Prostate gland (tissue), 2 donors: ENCODE data around the gene RBM19. TPM values are rescaled to one million over a fixed set of nuclear protein-coding genes. Genes with fewer than 3 reads are reported as not detected.

ENCODE experiments used
- DNase-seq: peaks from one replicate; pipeline ENCODE4 v3.0.0-alpha.2; 2019; ENCODE audit warnings: low spot score
- H3K27ac ChIP-seq, 2 donors: fragments of 200-600 bp; sonication (generic); 2 replicates each; pipeline ENCODE4 v1.5.1; 2017 to 2019
- H3K27me3 ChIP-seq: fragments of 200-600 bp; sonication (generic); replicated peaks from 2 replicates; pipeline ENCODE4 v1.5.1; 2019; ENCODE audit not compliant: insufficient read depth
- H3K36me3 ChIP-seq, 2 donors: fragments of 200-600 bp; sonication (generic); 1 replicate in 1 of 2; 2 replicates in 1 of 2; pipeline versions ENCODE4 v1.5.1 to v1.8.1; 2017 to 2019
- H3K4me1 ChIP-seq: fragments of 200-600 bp; sonication (generic); replicated peaks from 2 replicates; pipeline ENCODE4 v1.5.1; 2019
- H3K4me3 ChIP-seq, 2 donors: fragments of 200-600 bp; sonication (generic); 2 replicates each; pipeline ENCODE4 v1.5.1; 2017 to 2019
- H3K9me3 ChIP-seq: fragments of 200-600 bp; sonication (generic); 2 replicates; pipeline ENCODE4 v1.5.1; 2017
- CTCF ChIP-seq, 4 experiments: fragments of 200-600 bp in 2 of 4; fragments of 450-650 bp in 2 of 4; sonication (generic) in 2 of 4; IDR thresholded peaks; 1 replicate in 3 of 4; 2 replicates in 1 of 4; pipeline ENCODE4 v1.5.1; 2016 to 2019; ENCODE audit warnings: antibody characterized with exemption in 4 of 4, mild to moderate bottlenecking in 2 of 4, moderate library complexity in 2 of 4
- POLR2A ChIP-seq: fragments of 450-650 bp; IDR thresholded peaks from one replicate; pipeline ENCODE4 v1.6.1; 2016; ENCODE audit warnings: antibody characterized with exemption, mild to moderate bottlenecking
- POLR2AphosphoS5 ChIP-seq: sonication (generic); formaldehyde crosslinking; IDR thresholded peaks from one replicate; pipeline ENCODE4 v1.6.1; 2017; ENCODE audit warnings: antibody characterized with exemption
- WGBS: methylation state at CpG from one replicate; pipeline ENCODE4 v1.1.5; 2018; 5-methylcytosine and 5-hydroxymethylcytosine counted together
- intact Hi-C: fragments of 100-400 bp; cut with DNase I; formaldehyde crosslinking; loops from one replicate; pipeline ENCODE4 v1.14.2; 2022
- total RNA-seq, 2 donors: library from RNA; depleted of rRNA; stranded (reverse); fragments of >200 nt; gene quantifications; one replicate each; pipeline ENCODE4 v1.1.0, GENCODE V29; 2016

Gene RBM19
- total RNA-seq, 2 donors from 2014 or later = 27.2 to 49.9 TPM

- TF ChIP-seq POLR2AphosphoS5 = no peak
- TF ChIP-seq CTCF (IDR thresholded peaks at IDR 0.05) = no peak
- no peak for TF ChIP-seq POLR2A
- 97% methylated on average over 3 of the region's 3 CpGs for WGBS
- no peak for DNase-seq
- H3K36me3 ChIP-seq = no peaks in the 10 kb centered on the region
- H3K27me3 ChIP-seq = no peaks in the 10 kb centered on the region
- no peaks in the 10 kb centered on the region for H3K9me3 ChIP-seq
- no peaks in the 10 kb centered on the region for H3K4me1 ChIP-seq
- intact Hi-C loops = loop anchor here (5.0 kb wide), 1 partner anchor 525 kb away; no protein-coding TSS in a partner anchor
- no peak overlapping the region for H3K27ac ChIP-seq
- H3K4me3 ChIP-seq = no peak overlapping the region
Measured at GRCh38 chr12:113981876-113982275, 15.8 kb upstream of the RBM19 start.

GRCh38 chr12:113980537-113981337 is 14.6 kb upstream of the RBM19 start:
- intact Hi-C loops = loop anchor here (5.0 kb wide), 1 partner anchor 527 kb away; no protein-coding TSS in a partner anchor
- H3K9me3 ChIP-seq = no peaks in the 10 kb centered on the region
- no peaks in the 10 kb centered on the region for H3K36me3 ChIP-seq
- TF ChIP-seq POLR2A (no peak), CTCF (IDR thresholded peaks at IDR 0.05) (peak; percentile 84 to 95 (median 89)), POLR2AphosphoS5 (peak; percentile 10)
- peak; percentile 47 for DNase-seq
- WGBS = 19% methylated on average over 12 of the region's 12 CpGs
- H3K27me3 ChIP-seq = no peaks in the 10 kb centered on the region
- no peak overlapping the region for H3K27ac ChIP-seq
- no peak overlapping the region for H3K4me3 ChIP-seq
- H3K4me1 ChIP-seq = no peaks in the 10 kb centered on the region

- intact Hi-C loops = loop anchor here (5.0 kb wide), 1 partner anchor 527 kb away; no protein-coding TSS in a partner anchor
Measured at GRCh38 chr12:113980054-113980453, 13.9 kb upstream of the RBM19 start.

GRCh38 chr12:113978080-113978479 is 12.0 kb upstream of the RBM19 start:
- no peak for DNase-seq
- H3K9me3 ChIP-seq = no peaks in the 10 kb centered on the region
- TF ChIP-seq POLR2A = no peak
- TF ChIP-seq POLR2AphosphoS5 = no peak
- no peak for TF ChIP-seq CTCF (IDR thresholded peaks at IDR 0.05)
- H3K4me1 ChIP-seq = no peaks in the 10 kb centered on the region
- intact Hi-C loops = no loop called here
- no peak overlapping the region for H3K4me3 ChIP-seq
- no peaks in the 10 kb centered on the region for H3K27me3 ChIP-seq
- no peaks in the 10 kb centered on the region for H3K36me3 ChIP-seq
- 35% methylated on average over 1 of the region's 1 CpG for WGBS
- no peak overlapping the region for H3K27ac ChIP-seq

More at GRCh38 chr12:113980054-113980453, 13.9 kb upstream of the RBM19 start:
- H3K36me3 ChIP-seq = no peaks in the 10 kb centered on the region
- no peaks in the 10 kb centered on the region for H3K4me1 ChIP-seq
- 58% methylated on average over 2 of the region's 2 CpGs for WGBS
- H3K27ac ChIP-seq = no peak overlapping the region
- no peak overlapping the region for H3K4me3 ChIP-seq
- H3K27me3 ChIP-seq = no peaks in the 10 kb centered on the region
- no peak for TF ChIP-seq CTCF (IDR thresholded peaks at IDR 0.05)
- TF ChIP-seq POLR2AphosphoS5 = no peak
- TF ChIP-seq POLR2A = no peak
- no peaks in the 10 kb centered on the region for H3K9me3 ChIP-seq
- no peak for DNase-seq

GRCh38 chr12:113974006-113974405 is 7.9 kb upstream of the RBM19 start:
- 72% methylated on average over 3 of the region's 3 CpGs for WGBS
- Histone ChIP-seq H3K4me1 (no peaks in the 10 kb centered on the region), H3K36me3 (no peaks in the 10 kb centered on the region), H3K9me3 (no peaks in the 10 kb centered on the region), H3K4me3 (no peak overlapping the region), H3K27me3 (no peaks in the 10 kb centered on the region), H3K27ac (no peak overlapping the region)
- TF ChIP-seq POLR2AphosphoS5 (no peak), CTCF (IDR thresholded peaks at IDR 0.05) (no peak), POLR2A (no peak)
- intact Hi-C loops = no loop called here
- DNase-seq = no peak
